ENCODE data around the gene LRFN4.

Gene LRFN4

DNA sequence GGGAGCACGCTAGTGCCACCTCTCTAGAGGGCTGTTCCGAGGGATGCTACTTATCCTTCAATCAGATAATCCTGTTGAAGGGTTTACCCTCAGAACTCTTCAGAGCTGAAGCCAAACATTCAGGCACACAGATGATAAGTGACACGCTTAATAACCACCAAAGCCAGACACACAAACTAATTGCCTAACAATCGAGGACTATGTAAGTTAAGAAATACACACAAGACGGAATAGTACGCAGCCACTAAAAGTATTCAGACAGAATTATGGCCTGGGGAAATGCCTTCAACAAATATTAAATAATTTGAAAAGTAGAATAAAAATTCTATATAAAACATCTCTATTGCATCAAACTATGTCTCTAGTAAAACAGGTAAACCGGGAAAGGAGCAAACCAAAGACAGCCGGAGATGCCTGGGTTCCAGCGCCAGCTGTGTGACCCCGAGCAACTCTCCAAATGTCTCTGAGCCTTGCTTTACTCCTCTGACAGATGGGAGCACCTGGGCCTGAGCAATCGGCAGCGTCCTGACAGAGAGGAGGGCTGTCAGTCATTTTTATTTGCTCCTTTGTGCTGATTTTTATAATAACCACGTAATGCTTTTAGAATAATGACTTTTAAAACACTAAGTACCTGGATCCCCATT is 11.3 kb downstream of the LRFN4 start:
- no peak overlapping the region for H3K4me3 ChIP-seq (ENCODE audit: low read depth, low read length)
- TF ChIP-seq, protein P1, sequence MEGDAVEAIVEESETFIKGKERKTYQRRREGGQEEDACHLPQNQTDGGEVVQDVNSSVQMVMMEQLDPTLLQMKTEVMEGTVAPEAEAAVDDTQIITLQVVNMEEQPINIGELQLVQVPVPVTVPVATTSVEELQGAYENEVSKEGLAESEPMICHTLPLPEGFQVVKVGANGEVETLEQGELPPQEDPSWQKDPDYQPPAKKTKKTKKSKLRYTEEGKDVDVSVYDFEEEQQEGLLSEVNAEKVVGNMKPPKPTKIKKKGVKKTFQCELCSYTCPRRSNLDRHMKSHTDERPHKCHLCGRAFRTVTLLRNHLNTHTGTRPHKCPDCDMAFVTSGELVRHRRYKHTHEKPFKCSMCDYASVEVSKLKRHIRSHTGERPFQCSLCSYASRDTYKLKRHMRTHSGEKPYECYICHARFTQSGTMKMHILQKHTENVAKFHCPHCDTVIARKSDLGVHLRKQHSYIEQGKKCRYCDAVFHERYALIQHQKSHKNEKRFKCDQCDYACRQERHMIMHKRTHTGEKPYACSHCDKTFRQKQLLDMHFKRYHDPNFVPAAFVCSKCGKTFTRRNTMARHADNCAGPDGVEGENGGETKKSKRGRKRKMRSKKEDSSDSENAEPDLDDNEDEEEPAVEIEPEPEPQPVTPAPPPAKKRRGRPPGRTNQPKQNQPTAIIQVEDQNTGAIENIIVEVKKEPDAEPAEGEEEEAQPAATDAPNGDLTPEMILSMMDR (IDR thresholded peaks at IDR 0.05; ENCODE audit: low read depth, low read length), result no peak

DNA sequence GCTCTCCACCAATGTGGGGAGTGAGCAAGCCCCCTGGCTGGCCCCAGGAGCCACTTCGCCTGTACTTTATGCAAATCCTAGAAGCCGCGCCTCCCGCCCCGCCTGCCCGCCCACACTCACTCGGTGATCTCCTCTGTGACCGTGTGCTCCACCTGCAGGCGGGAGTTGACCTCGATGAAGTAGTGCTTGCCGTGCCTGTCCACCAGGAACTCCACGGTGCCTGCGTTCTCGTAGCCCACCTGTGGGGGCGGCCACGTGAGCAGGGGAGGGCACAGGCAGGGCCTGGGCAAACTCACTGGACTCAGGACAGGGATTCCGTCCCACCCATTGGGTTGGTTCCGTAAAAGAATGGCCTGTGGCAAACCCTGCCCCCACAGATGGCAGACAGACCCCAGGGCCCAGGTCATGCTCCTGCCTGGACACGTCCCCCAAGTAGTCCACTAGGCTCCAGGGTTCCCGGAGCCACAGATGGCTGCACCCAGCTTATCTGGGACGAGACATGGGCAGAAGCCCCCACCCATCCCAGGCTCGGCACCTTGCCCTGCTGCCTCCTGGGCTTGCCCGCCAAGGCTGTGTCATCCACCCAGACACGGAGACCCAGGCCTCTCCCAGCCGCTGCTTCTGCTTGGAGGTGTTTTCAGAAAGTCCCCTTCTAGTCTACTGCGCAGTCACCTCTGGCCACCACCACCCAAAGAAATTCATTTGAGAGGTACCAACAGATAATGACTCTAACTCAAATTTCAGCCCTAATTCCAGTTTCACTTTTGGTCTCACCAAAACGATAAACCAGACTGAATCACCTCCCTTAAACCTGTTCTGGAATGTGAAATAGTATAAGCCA is 12.1 kb downstream of the LRFN4 start:
- H3K4me3 ChIP-seq (ENCODE audit: low read depth, low read length), result no peak overlapping the region
- TF ChIP-seq, protein P1 (IDR thresholded peaks at IDR 0.05; ENCODE audit: low read depth, low read length), result no peak

DNA sequence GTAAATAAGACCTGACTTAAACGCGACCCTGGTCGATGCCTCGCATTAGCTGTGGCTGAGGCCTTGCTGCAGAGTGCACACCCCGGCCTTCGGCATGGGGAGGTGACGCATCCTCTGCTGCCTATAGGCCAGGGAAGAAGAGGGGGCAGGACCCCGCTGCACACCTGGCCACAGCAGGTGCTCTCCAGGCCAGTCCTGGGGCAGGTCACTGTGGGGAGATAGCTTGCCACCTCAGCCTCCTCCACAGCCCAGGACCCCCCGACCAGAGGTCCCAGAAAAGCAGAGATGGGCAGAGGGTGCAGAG is 12.7 kb downstream of the LRFN4 start:
- TF ChIP-seq, protein P1 (IDR thresholded peaks at IDR 0.05; ENCODE audit: low read depth, low read length), result no peak
- no peak overlapping the region for H3K4me3 ChIP-seq (ENCODE audit: low read depth, low read length)

DNA sequence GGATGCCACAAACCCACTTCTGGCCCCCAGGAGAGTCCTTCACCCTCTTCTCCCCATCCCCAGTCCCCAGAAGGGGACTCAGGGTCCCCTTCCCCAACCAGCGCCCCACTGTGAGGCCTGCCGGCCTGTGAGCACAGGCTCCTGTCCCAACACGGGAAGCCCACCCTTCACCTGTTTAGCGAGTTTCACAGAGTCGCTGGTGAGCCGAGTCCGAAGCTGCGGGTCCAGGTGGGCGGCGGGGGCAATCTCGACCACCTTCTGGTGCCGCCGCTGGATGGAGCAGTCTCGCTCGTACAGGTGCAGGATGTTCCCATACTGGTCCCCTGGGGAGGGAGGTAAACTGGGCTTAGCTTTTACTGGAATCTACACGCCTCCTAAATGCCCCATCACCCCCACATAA is 13.3 kb downstream of the LRFN4 start:
- H3K4me3 ChIP-seq (ENCODE audit: low read depth, low read length), result no peak overlapping the region
- TF ChIP-seq, protein P1 (IDR thresholded peaks at IDR 0.05; ENCODE audit: low read depth, low read length), result no peak

DNA sequence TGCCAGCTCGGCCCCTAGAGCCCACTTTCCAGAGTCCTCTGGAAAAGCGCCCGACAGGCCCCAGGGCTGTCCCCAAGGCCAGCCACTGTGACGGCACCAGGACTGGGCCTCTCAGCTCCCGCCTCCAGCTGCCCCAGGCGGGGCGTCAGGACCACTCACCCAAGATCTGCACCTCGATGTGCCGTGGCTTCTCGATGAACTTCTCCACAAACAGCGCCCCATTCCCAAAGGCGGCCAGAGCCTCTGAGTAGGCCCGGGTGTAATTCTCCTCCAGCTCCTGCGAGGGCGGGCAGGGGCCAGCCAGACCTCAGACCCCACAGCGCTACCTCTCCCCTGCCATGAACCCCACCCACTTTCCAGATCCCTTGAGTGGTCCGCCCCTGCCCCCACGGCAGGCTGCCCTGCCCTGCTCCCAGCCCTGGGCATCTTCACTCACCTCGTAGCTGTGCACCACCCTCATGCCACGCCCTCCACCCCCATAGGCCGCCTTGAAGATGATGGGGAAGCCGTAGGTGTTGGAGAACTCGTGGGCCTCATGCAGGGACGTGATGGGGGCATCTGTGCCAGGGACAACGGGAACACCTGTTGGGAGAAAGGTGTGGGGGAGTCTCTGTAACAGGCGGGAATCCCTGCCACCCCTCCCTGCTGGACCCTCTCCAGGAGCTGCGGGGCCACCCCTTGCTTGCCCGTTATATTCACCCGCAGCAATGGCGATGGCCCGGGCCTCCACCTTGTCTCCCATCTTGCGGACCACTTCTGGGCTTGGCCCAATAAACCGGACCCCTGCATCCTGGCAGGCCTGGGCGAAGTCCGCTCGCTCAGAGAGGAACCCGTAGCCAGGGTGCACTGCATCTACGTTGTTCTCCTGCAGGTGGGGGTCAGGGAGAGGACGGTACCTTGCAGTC is 14.0 kb downstream of the LRFN4 start:
- TF ChIP-seq, protein P1 (IDR thresholded peaks at IDR 0.05; ENCODE audit: low read depth, low read length), result no peak
- no peak overlapping the region for H3K4me3 ChIP-seq (ENCODE audit: low read depth, low read length)

DNA sequence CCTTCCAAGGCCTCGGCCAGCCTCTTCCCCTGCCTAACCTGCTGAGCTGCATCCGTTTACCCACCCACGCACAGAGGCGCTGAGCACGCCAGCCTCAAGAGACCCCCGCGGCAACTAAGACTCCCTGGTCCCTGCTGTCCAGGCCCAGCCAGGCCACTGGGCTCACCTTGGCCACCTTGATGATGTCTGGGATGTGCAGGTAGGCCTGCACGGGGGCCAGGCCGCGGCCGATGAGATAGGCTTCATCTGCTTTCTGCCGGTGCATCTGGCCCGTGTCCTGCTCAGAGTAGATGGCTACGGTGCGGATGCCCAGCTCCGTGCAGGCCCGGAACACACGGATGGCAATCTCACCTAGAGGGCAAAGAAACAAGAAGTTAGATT is 14.6 kb downstream of the LRFN4 start:
- TF ChIP-seq, protein P1 (IDR thresholded peaks at IDR 0.05; ENCODE audit: low read depth, low read length), result no peak
- no peak overlapping the region for H3K4me3 ChIP-seq (ENCODE audit: low read depth, low read length)

All from WI38 (cell line).